ENCODE measurements around the gene ABCG1.

The ABCG1 gene

GRCh38 chr21:42298237-42298636, 79.3 kb downstream of the ABCG1 start:
- H3K4me3 ChIP-seq (ENCODE audit: low read length), result no peak overlapping the region
- peaks cover 11% of the 10 kb centered on the region; the same call in 1 of the 2 replicates for H3K4me1 ChIP-seq (ENCODE audit: insufficient read depth, low read length)
- 47% methylated on average over 6 of the region's 6 CpGs for WGBS
- no peaks in the 10 kb centered on the region for H3K9me3 ChIP-seq (ENCODE audit: insufficient read depth, low read depth, low read length)
- H3K27me3 ChIP-seq (ENCODE audit: insufficient read depth, low read length), result no peaks in the 10 kb centered on the region
- H3K9ac ChIP-seq (ENCODE audit: low read depth, low read length), result no peak overlapping the region
- H3K36me3 ChIP-seq (ENCODE audit: insufficient read depth, low read length), result no peaks in the 10 kb centered on the region
- no peak overlapping the region for H3K27ac ChIP-seq (ENCODE audit: low read depth, low read length)

GRCh38 chr21:42298657-42299056, 79.7 kb downstream of the ABCG1 start:
- H3K27me3 ChIP-seq (ENCODE audit: insufficient read depth, low read length), result no peaks in the 10 kb centered on the region
- no peak overlapping the region for H3K4me3 ChIP-seq (ENCODE audit: low read length)
- H3K27ac ChIP-seq (ENCODE audit: low read depth, low read length), result no peak overlapping the region
- H3K36me3 ChIP-seq (ENCODE audit: insufficient read depth, low read length), result no peaks in the 10 kb centered on the region
- 80% methylated on average over 5 of the region's 5 CpGs for WGBS
- peaks cover 11% of the 10 kb centered on the region; the same call in 1 of the 2 replicates for H3K4me1 ChIP-seq (ENCODE audit: insufficient read depth, low read length)
- H3K9me3 ChIP-seq (ENCODE audit: insufficient read depth, low read depth, low read length), result no peaks in the 10 kb centered on the region
- H3K9ac ChIP-seq (ENCODE audit: low read depth, low read length), result no peak overlapping the region

GRCh38 chr21:42299324-42300044, 80.5 kb downstream of the ABCG1 start:
- peaks cover 11% of the 10 kb centered on the region; the same call in 1 of the 2 replicates for H3K4me1 ChIP-seq (ENCODE audit: insufficient read depth, low read length)
- WGBS, result 91% methylated on average over 18 of the region's 20 CpGs

DNA sequence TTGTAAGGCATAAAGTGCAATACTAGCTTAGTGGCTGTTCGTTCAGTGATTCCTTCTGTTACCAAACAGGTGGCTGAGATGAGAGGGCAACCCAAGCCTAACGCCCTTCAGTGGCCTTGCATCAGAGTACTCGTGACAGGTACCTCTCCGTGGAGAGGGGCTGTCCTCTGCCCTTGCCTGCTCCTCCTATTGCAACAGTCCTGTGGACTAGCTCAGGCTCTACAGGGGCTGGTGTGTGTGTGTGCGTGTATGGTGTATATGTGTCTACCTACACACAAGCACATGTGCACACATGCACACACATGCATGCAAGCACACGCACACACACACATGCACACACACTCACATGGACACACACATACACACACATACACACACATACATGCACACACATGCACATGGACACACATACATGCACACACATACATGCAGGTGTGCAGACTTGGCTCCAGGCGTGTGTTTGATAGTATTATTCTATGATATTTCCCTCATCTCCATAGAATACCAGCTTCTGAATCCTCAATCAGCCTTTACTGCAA, 81.2 kb downstream of the ABCG1 start:
- Histone ChIP-seq H3K4me1 (ENCODE audit: insufficient read depth, low read length) (peaks cover 11% of the 10 kb centered on the region; the same call in 1 of the 2 replicates), H3K9ac (ENCODE audit: low read depth, low read length) (no peak overlapping the region), H3K4me3 (ENCODE audit: low read length) (no peak overlapping the region), H3K27me3 (ENCODE audit: insufficient read depth, low read length) (no peaks in the 10 kb centered on the region), H3K9me3 (ENCODE audit: insufficient read depth, low read depth, low read length) (no peaks in the 10 kb centered on the region), H3K27ac (ENCODE audit: low read depth, low read length) (no peak overlapping the region), H3K36me3 (ENCODE audit: insufficient read depth, low read length) (no peaks in the 10 kb centered on the region)
- WGBS, result 93% methylated on average over 6 of the region's 7 CpGs

More at GRCh38 chr21:42299324-42300044, 80.5 kb downstream of the ABCG1 start:
- Histone ChIP-seq H3K27ac (ENCODE audit: low read depth, low read length) (no peak overlapping the region), H3K9ac (ENCODE audit: low read depth, low read length) (no peak overlapping the region), H3K4me3 (ENCODE audit: low read length) (no peak overlapping the region), H3K36me3 (ENCODE audit: insufficient read depth, low read length) (no peaks in the 10 kb centered on the region), H3K27me3 (ENCODE audit: insufficient read depth, low read length) (no peaks in the 10 kb centered on the region), H3K9me3 (ENCODE audit: insufficient read depth, low read depth, low read length) (no peaks in the 10 kb centered on the region)

GRCh38 chr21:42300956-42301355, 82.0 kb downstream of the ABCG1 start:
- no peak overlapping the region for H3K9ac ChIP-seq (ENCODE audit: low read depth, low read length)
- peaks cover 11% of the 10 kb centered on the region; the same call in 1 of the 2 replicates for H3K4me1 ChIP-seq (ENCODE audit: insufficient read depth, low read length)
- no peaks in the 10 kb centered on the region for H3K27me3 ChIP-seq (ENCODE audit: insufficient read depth, low read length)
- H3K27ac ChIP-seq (ENCODE audit: low read depth, low read length), result no peak overlapping the region
- no peaks in the 10 kb centered on the region for H3K9me3 ChIP-seq (ENCODE audit: insufficient read depth, low read depth, low read length)
- H3K4me3 ChIP-seq (ENCODE audit: low read length), result no peak overlapping the region
- WGBS, result 93% methylated on average over 9 of the region's 9 CpGs
- no peaks in the 10 kb centered on the region for H3K36me3 ChIP-seq (ENCODE audit: insufficient read depth, low read length)

DNA sequence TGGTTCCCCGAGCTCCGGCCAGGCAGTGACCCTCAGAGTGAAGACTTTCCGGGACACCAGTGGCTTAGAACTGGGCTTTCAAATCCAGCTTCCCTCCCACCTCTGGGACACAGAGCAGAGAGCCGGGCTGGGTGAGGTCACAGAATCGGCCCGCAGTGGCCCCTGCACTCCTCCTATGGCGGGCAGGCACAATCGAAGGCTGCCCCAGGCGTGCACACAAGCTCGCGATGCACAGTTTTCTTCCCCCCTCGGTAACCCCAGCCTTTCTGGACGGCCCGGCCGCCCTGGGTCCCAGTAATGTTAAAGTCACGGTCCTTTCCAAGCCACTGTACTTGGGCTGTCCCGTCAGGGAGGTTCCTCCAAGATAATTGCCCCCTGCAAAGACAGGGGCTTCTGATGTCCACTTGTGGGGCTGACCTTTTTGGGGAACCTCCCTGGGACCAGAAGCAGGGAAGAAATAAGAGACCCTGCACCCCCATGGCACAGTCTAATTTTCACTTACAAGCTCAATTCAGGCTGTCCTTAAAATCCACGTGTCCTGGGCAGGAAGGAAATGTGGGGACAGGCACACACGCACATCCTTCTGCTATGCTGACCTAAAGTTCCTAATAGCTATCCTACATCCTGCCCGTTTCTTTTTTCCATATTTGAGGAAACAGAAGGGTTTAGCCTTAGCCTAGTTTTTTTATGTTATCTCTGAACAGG, 82.6 kb downstream of the ABCG1 start:
- Histone ChIP-seq H3K4me1 (ENCODE audit: insufficient read depth, low read length) (peaks cover 11% of the 10 kb centered on the region; the same call in 1 of the 2 replicates), H3K9ac (ENCODE audit: low read depth, low read length) (no peak overlapping the region), H3K36me3 (ENCODE audit: insufficient read depth, low read length) (no peaks in the 10 kb centered on the region), H3K9me3 (ENCODE audit: insufficient read depth, low read depth, low read length) (no peaks in the 10 kb centered on the region), H3K27ac (ENCODE audit: low read depth, low read length) (no peak overlapping the region), H3K4me3 (ENCODE audit: low read length) (no peak overlapping the region), H3K27me3 (ENCODE audit: insufficient read depth, low read length) (no peaks in the 10 kb centered on the region)
- WGBS, result 93% methylated on average over 20 of the region's 20 CpGs

- 90% methylated on average over 12 of the region's 12 CpGs for WGBS
Observed at GRCh38 chr21:42302076-42302650, 83.2 kb downstream of the ABCG1 start.

GRCh38 chr21:42302794-42303193, 83.9 kb downstream of the ABCG1 start:
- Histone ChIP-seq H3K4me1 (ENCODE audit: insufficient read depth, low read length) (peaks cover 11% of the 10 kb centered on the region; the same call in 1 of the 2 replicates), H3K9me3 (ENCODE audit: insufficient read depth, low read depth, low read length) (no peaks in the 10 kb centered on the region), H3K9ac (ENCODE audit: low read depth, low read length) (no peak overlapping the region), H3K27ac (ENCODE audit: low read depth, low read length) (no peak overlapping the region), H3K4me3 (ENCODE audit: low read length) (no peak overlapping the region), H3K27me3 (ENCODE audit: insufficient read depth, low read length) (no peaks in the 10 kb centered on the region), H3K36me3 (ENCODE audit: insufficient read depth, low read length) (no peaks in the 10 kb centered on the region)
- 78% methylated on average over 7 of the region's 7 CpGs for WGBS

More at GRCh38 chr21:42302076-42302650, 83.2 kb downstream of the ABCG1 start:
- Histone ChIP-seq H3K36me3 (ENCODE audit: insufficient read depth, low read length) (no peaks in the 10 kb centered on the region), H3K9me3 (ENCODE audit: insufficient read depth, low read depth, low read length) (no peaks in the 10 kb centered on the region), H3K4me1 (ENCODE audit: insufficient read depth, low read length) (peaks cover 11% of the 10 kb centered on the region; the same call in 1 of the 2 replicates), H3K27ac (ENCODE audit: low read depth, low read length) (no peak overlapping the region), H3K4me3 (ENCODE audit: low read length) (no peak overlapping the region), H3K9ac (ENCODE audit: low read depth, low read length) (no peak overlapping the region), H3K27me3 (ENCODE audit: insufficient read depth, low read length) (no peaks in the 10 kb centered on the region)

DNA sequence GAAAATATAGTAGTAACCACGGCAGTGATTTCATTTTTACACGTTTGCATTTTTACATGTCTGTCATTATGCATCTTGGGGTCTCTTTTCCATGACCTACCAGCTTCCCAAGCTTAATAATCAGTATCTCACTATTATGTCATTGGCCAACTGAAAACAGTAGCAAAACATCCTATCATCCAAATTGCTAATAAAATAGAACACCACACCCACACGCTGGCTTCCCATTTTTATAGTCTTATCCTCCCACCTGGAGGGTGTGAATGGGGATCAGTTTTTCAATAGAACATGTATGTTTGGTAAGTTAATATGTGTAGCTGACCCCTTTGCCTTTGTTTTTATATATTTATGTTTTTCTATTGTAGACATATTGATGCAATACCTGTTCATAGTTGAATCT, 84.5 kb downstream of the ABCG1 start:
- WGBS, result 84% methylated on average over 2 of the region's 3 CpGs
- H3K27me3 ChIP-seq (ENCODE audit: insufficient read depth, low read length), result no peaks in the 10 kb centered on the region
- no peak overlapping the region for H3K27ac ChIP-seq (ENCODE audit: low read depth, low read length)

GRCh38 chr21:42304556-42305454, 85.9 kb downstream of the ABCG1 start:
- Histone ChIP-seq H3K4me1 (ENCODE audit: insufficient read depth, low read length) (no peaks in the 10 kb centered on the region), H3K9ac (ENCODE audit: low read depth, low read length) (no peak overlapping the region), H3K4me3 (ENCODE audit: low read length) (no peak overlapping the region), H3K27me3 (ENCODE audit: insufficient read depth, low read length) (no peaks in the 10 kb centered on the region), H3K36me3 (ENCODE audit: insufficient read depth, low read length) (no peaks in the 10 kb centered on the region), H3K27ac (ENCODE audit: low read depth, low read length) (no peak overlapping the region), H3K9me3 (ENCODE audit: insufficient read depth, low read depth, low read length) (no peaks in the 10 kb centered on the region)
- 94% methylated on average over 22 of the region's 22 CpGs for WGBS

More for the DNA sequence above, 84.5 kb downstream of the ABCG1 start:
- Histone ChIP-seq H3K4me3 (ENCODE audit: low read length) (no peak overlapping the region), H3K4me1 (ENCODE audit: insufficient read depth, low read length) (peaks cover 6% of the 10 kb centered on the region; the same call in 1 of the 2 replicates), H3K9ac (ENCODE audit: low read depth, low read length) (no peak overlapping the region), H3K9me3 (ENCODE audit: insufficient read depth, low read depth, low read length) (no peaks in the 10 kb centered on the region), H3K36me3 (ENCODE audit: insufficient read depth, low read length) (no peaks in the 10 kb centered on the region)

Measured in HUES64 (cell line).